Measurements from ENCODE around the gene EFR3B.
A peak's percentile ranks its signal among the peaks of the same experiment; 100 is the strongest.
"Not testable (repeated sequence)": the region's sequence is repeated elsewhere in the genome, so short reads cannot be mapped to it uniquely, and the experiment has no call there.

EFR3B gene

DNA sequence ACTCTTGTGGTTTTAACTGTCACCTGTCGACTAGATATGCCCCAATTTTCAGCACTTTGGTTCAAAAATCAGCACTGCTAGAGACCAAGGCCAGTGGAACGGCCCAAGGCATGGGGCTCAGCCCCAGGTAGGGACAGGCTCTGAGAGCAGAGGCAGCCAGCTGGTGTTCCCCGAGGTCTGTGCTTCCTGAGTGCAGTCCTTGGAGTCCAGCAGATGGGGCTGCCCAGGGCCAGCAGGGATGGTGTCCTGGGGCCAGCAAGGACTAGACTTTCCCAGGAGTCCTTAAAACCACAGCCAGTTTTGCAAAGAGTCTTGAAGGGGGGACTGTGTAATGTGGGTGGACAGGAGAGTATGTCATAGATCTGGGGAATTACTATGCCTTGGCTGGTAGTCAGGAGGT lies 70.2 kb downstream of the EFR3B start:
- DNase-seq, result no peak

DNA sequence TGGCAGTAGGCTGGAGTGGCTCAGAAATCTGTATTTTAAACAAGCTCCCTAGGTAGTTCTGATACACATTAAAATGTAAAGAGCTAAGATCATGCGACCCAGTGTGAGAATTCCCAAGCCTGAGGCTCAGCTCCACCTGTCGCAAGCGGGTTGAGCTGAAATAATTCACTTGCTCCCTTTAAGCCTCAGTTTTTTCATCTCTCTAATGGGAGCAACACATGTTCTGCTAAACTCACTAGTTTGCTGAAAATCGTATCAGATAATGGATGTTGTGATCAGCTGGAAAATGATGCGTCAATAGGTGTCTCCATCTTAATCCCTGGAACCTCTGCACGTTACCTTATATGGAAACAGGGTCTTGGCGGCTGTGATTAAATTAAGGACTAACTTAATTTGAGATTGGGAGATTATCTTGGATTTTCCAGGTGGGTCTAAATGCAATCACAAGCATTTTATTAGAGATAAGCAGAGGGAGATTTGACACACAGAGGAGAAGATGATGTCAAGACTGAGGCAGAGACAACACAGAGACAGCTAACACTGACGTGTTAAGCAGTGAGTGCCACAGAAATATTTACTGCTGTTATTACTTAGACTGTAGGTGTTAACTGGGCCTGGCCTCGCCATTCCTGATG lies 73.5 kb downstream of the EFR3B start:
- DNase-seq, result no peak

DNA sequence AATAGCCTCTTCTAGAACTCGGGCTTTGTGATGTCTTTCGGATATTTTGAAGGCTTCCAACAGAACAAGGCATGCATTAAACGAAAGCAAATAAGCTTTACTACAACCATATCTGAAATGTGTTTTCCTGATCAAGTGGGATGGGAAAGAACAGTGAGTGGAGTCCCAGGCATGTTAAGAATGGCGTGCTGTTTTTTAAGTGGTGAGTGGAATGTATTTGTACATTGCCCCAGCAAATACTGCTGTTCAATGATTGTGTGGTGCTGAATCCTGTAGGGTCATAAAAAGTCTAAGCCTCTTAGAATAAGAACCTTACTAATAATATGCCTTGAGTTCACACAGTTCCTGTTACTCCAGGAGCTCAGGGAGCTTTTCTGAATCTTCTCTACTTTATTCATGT lies 74.0 kb downstream of the EFR3B start:
- no peak for DNase-seq

DNA sequence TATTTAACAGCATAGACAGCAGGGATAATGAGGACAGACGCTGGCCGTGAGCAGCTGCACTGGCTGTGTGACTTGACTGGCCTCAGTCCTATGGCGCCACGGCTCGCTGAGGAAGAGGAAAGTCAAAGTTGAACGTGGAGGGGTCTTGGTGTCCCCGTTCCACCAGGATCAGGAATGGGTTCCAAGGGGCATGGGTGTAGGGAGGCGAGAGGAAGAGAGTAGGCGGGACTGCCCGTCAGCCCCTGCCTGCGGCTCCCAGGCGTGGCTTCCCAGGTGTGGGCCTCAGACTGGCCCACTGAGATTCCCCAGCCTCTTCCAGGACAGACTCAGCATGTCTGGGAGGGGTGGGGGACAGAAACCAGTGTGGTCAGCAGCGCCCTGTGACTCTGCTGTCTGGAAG lies 75.1 kb downstream of the EFR3B start:
- no peak for DNase-seq

DNA sequence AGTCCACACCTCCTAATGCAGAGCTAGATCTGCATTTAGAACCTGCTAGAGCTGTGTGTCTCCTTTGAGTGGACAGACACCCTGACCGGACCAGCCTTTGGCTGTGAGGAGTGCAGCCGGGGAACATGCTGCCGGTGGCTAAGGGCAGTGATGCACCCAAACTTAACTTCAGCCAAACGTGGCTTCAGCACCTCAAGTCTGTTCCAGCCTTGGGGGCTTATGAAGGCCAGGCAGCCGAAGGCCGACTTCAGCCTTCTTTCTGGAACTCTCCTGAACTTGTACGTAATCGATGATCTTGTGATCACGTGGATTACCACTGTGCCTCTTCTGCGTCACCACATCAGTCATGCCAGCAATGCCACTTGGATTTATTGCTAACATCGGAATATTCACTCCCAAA lies 77.4 kb downstream of the EFR3B start:
- DNase-seq, result no peak

DNA sequence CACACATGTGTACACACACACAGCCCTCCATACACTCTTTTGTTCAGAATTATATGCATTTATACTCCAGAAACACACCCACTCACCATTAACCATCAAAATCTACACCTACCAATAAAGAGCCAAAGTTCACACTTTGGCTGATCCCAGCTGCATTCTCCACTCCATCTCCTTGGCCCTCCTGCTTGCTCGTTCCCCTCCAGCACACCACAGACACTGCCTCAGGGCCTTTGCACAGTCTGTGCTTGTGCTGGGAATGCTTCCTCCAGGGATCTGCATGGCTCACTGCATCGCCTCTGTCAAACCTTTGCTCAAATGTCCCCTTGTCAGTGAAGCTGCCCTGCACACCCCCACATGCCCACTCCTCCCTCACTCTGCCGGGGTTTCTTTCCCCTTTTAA lies 80.5 kb downstream of the EFR3B start:
- DNase-seq, result no peak

DNA sequence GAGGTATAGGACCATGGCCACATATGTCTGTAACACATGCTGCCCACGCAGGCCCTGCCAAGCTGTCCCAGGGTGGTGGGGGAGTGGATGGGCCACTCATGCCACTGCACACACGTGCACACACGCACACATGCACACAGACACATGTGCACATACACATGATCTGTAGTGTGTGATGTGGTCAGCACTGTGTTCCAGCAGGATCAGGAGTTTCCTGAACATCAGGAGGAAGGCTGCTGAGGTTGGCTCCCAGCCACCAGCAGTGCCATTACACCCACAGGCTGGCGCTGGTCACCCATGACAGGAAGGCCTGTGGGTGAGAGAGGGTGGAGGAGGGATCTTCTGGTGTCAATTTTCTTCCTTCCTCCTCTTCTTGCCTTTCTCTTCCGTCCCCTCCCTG lies 81.8 kb downstream of the EFR3B start:
- DNase-seq, result no peak

DNA sequence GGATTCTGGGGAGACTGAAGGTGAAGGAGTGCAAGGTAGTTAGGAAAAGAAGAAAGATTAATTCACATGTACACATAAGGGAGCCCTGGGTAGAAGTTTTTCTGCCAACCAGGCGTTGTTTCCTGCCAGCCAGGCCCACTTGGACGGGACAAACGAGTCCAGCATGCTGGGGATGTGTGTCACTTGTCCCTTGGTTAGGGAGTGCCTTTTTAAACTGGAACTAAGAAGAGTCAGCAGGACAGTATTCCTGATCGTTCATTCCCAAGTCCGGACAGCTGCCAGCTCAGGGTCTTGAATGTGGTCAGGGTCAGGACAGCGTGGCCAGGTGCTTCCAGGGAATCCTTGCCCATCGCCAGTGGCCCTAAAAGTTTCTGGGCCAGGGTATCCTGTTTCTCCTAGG lies 83.3 kb downstream of the EFR3B start:
- DNase-seq, result no peak

DNA sequence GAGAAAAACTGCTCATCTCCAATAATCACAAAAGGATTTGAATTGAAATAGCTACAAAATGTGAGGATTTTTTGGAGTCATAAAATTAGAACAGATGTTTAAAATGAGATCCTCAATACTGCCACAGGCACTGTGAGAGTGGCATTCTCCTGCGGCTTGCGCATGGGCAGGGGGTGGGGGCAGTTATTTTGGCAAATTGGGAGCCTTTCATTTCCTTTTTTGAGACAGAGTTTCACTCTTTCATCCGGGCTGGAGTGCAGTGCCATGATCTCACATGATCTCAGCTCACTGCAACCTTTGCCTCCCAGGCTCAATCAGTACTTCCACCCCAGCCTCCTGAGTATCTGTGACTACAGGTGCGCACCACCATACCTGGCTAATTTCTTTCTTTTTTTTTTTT lies 84.1 kb downstream of the EFR3B start:
- no peak for DNase-seq

DNA sequence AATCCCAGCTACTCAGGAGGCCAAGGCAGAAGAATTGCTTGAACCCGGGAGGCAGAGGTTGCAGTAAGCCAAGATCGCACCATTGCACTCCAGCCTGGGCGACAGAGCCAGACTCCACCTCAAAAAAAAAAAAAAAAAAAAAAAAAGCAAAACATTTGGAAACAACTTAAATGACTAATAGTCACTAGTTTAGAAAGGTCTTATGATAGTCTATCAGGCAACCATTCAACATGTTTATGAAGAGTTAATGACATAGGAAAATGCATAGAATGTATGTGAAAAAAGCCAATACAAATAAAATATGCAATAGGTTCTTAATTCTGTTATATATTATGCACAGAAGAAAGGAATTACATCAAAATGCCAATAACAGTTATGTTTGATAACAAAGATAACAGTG lies 85.2 kb downstream of the EFR3B start:
- not testable (repeated sequence) for DNase-seq

DNA sequence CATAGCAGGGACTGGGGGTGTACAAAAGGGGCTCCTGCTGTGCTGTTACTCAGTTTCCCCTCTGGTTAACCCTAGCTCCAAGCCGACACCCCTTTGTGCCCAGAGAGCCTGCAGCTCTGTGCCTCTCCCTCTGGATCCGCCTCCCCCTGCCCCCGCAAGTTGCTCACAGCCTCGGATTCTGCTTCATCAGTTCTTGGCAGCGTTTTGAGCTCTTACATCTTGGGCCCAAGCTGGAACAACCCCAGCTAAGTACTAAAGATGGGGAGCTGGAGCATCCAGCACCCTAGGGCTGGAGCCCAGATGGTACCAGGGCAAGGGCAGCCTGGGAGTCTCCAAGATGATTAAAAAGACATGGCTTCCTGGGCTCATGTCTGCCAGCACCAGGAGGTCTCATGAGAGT lies 85.8 kb downstream of the EFR3B start:
- DNase-seq, result no peak

DNA sequence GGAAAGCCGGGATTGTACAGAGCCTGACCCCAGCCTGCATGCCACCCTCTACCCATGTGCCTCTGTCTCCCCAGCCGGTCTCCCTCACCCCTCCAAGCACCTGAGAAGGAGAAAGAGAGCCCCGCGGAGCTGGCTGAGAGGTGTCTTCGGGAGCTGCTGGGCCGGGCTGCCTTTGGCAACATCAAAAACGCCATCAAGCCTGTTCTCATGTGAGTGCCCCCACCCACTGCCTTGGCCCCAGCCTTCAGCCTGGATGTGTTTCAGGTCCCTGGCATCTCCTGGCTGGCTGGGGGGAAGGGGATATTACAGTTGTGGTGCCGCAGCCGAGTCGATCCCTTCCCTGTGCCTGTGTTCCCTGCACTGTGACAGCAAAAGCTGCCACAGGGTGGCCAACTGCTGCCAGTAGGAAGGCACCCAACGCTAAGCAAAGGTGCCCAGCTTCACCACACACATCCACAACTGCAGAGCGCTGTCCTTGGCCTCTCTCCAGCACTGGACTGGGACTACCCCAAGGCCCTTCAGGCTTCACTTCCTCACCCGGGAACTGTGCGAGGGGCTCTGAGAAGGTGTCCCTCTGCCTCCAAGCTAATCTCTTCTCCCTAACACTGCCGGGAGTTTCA lies 88.1 kb downstream of the EFR3B start:
- DNase-seq, result no peak

DNA sequence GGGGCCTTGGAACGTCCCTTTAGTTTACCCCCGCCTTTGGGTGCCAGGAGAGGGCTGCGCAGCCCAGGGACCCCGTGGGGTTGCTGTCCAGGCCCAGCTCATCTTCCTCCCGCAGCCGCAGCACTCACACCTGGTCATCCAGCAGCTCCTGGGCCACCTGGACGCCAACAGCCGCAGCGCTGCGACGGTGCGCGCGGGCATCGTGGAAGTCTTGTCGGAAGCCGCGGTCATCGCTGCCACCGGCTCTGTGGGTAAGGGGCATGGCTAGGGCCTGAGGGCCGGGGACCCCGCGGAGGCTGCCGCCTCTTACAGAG lies 89.3 kb downstream of the EFR3B start:
- DNase-seq, result no peak

DNA sequence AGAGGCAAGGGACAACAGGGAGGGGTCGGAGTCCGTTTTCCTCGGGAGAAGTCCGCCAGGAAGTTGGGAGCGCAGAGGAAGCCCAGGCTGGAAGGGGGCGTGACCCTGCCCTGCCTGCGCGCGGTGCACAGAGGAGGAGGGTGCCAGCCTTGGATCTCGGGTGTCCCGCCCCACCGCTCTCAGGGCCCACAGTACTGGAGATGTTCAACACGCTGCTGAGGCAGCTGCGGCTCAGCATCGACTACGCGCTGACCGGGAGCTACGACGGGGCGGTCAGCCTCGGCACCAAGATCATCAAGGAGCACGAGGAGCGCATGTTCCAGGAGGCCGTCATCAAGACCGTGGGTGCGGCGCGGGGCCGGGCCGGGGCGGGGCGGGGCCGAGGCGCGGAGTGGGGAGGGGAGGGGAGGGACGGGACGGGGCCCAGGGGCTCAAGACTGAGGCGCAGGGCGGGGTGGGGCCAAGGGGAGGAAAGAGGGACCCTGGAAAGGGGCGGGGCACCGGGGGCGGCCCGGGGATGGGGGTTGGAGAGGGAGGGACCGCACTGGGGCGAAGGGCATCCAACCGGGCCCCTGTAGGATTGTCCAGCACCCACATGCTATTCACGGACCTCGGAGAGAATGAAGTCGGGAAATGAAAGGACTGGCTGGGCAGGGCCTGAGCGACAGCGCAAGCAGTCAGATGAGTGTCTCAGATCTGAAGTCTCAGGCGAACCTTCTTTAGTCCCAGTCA lies 89.9 kb downstream of the EFR3B start:
- DNase-seq, result peak; percentile 24 to 27

DNA sequence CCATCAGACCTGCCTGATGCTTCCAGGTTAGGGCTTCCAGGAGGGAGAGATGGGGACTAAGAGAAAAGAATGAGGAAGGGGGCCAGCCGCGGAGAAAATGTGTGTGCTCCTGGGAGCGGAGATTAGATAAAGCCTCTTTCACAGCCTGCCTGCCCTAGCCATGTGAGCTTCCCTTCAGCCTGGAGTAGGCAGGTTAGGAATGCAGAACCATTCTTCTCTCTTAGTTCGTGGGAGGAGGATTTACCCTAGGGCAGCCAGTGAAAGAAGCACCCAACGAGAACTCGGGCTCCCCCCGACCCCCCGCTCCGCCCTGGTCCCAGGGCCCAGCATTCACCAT lies 90.4 kb downstream of the EFR3B start:
- DNase-seq, result no peak

DNA sequence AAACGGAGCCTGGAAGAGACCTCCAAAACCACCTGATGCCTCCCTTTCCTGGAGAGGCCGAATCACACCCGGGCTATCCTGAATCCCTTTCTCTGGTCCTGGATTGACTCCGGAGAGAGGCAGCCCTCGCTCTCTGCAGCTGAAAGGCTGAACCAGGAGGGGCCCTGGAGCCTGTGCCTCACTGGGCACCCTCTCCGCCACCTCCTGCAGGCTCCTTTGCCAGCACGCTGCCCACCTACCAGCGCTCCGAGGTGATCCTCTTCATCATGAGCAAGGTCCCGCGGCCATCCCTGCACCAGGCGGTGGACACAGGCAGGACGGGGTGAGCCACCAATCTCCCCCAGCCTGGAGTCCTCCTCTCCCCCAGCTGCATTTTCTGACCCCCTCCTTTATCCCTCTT lies 90.8 kb downstream of the EFR3B start:
- no peak for DNase-seq

DNA sequence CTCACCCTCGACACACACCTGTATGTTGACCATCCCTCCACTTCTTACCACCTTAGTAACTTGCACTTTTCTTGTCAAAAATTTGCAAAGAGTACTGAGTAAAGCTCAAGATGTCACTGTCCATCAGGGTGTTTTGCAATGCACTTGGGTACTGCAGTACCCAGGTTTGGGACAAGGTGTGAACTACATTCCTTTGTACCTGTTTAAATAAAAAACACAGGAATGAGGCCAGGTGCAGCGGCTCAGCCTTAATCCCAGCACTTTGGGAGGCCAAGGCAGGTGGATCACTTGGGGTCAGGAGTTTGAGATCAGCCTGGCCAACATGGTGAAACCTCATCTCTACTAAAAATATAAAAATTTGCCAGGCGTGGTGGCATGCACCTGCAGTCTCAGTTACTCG lies 98.7 kb downstream of the EFR3B start:
- DNase-seq, result not testable (repeated sequence)

DNA sequence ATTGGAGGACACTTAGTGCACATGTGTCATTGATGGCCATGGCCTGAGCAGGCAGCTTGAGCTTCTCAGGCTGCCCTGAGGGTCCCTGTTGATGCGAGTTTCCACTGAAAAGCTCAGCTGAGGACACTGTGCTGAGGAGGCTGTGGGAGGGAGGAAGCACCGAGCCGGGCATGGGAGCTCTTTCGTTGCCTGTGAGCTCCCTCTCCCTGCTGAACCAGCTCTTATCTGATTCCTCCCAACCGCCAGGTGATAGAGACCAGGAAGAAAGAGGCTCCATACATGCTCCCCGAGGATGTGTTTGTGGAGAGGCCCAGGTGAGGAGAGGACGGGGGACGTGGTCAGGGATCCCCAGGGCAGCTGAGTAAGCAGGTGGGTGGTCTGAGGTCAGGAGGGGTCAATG lies 99.2 kb downstream of the EFR3B start:
- no peak for DNase-seq

DNA sequence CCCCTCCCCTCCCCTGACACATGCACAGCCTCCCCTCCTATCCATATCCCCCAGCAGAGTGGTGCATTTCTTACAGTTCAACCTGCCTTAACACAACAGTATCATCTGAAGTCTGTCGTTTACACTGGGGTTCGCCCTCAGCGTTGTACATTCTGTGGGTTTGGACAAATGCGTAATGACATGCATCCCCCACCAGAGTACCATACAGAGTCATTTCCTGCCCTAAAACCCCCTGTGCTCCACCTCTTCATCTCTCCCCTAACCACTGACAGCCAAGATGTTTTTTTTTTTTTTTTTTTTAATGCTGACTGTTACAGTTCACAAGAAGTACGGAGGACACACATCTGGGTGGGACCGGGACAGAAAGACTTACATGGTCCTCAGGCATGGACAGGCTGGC lies 103.9 kb downstream of the EFR3B start:
- no peak for DNase-seq

DNA sequence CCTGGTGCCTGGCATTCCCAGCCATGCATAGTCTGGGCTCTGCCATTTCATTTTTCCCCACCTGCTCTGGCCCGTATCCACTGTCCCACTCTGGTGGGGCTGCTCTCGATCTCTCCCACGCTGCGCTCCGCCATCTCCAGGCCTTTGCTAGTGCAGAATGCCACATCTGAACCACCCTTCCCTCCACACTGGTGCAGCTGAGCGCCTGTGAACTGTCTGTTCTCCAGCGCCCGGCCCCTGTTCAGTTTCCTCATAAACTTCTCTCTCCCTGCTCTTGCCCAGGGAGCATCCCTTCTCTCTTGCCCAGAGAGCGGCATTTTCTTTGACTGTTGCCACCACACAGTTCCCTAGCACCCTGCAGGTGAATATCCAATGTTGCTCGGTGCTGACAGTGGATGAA lies 105.0 kb downstream of the EFR3B start:
- no peak for DNase-seq

DNA sequence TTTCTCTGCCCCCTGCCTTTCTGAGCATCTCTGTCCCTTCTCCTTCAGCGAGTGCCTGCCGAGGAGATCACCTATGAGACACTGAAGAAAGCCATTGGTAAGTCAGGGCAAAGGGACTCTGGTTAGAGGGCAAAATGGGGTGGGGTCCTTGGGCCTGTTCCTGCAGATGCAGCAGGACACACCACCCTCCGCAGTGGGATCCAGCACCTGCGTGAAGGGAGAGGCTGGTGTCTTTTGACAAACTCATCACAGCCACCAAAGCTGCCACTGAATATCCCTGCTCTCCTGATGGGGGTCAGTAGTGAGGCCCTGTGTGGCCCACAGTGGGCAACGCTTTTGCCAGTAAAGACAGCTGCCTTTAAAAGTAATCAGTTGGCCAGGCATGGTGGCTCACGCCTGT lies 107.8 kb downstream of the EFR3B start:
- no peak for DNase-seq

DNA sequence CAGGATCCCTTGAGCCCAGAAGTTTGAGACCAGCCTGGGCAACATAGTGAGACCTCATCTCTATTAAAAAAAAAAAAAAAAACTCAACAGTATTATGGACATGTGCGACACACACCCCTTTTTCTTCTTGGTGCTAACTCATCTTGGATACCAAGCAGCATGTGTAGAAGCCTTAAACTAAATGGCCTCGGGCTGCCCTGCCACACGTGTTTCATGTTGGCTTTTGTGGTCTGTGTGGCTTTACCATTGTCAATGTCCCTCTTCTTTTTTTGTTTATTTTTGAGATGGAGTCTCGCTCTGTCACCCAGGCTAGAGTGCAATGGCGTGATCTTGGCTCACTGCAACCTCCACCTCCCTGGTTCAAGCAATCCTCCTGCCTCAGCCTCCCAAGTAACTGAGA lies 109.1 kb downstream of the EFR3B start:
- DNase-seq, result not testable (repeated sequence)

DNA sequence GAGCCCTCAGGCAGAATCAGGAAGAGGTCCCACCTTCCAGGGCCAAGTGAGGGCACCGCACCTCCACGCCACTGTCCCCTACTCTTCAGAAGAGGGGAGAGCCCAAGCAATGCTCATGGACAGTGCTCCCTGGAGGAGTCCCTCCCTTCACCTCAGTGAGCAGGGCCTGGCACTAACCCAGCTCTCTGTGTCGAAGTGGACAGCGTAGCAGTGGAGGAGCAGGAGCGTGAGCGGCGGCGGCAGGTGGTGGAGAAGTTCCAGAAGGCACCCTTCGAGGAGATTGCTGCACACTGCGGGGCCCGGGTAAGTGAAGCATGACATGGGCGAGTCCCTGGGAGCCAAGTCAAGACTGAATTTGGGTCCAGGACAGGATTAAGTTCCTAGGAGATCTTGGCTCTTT lies 109.8 kb downstream of the EFR3B start:
- no peak for DNase-seq

DNA sequence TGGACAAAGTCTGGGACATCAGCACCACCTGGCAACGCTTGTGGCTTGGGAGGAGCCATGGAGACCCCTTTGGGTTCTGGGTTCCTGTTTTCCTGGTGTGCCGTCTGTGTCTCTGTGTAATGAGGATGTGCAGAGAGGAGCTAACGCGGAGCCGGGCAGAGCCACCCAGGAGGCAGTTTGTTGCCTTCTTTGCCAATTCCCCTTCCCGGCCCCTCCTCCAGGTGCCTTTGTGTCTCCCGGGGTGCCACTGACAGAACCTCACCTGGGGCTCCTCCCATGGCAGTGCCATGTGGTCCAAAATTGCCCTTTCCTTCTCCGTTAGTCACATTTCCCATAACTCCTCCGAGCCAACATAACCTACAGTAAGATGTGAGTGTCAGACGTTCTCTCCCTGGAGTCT lies 113.5 kb downstream of the EFR3B start:
- DNase-seq, result no peak
